Chondrocyte (in vitro differentiated cells): ENCODE results near the gene EVI2B. TPM values are rescaled to one million over a fixed set of nuclear protein-coding genes. Genes with fewer than 3 reads are reported as not detected.
"Not testable (repeated sequence)": the region's sequence is repeated elsewhere in the genome, so short reads cannot be mapped to it uniquely, and the experiment has no call there.

Experiments
- DNase-seq: peaks from one replicate; pipeline ENCODE4 v3.0.0; 2021; ENCODE audit warnings: mixed read lengths, low spot score
- H3K27ac Mint-ChIP-seq: one replicate; pipeline ENCODE4 v1.8.0; 2021; ENCODE audit warnings: mild to moderate bottlenecking, moderate library complexity, mixed read lengths; ENCODE audit not compliant: unreplicated experiment
- H3K27me3 Mint-ChIP-seq: 2 replicates; pipeline ENCODE4 v1.8.0; 2021; ENCODE audit warnings: low read depth, mixed read lengths
- H3K36me3 Mint-ChIP-seq: 2 replicates; pipeline ENCODE4 v1.8.0; 2021; ENCODE audit warnings: low read depth, mixed read lengths
- H3K4me1 Mint-ChIP-seq: 2 replicates; pipeline ENCODE4 v1.8.0; 2021; ENCODE audit warnings: low read depth, mild to moderate bottlenecking, mixed read lengths
- H3K4me3 Mint-ChIP-seq: one replicate; pipeline ENCODE4 v1.8.0; 2021; ENCODE audit warnings: mild to moderate bottlenecking, moderate library complexity, mixed read lengths; ENCODE audit not compliant: unreplicated experiment
- H3K9me3 Mint-ChIP-seq: 2 replicates; pipeline ENCODE4 v1.8.0; 2021; ENCODE audit warnings: low read depth, mixed read lengths
- CTCF ChIP-seq: fragments of 200-600 bp; sonication (generic); IDR thresholded peaks from 2 replicates; pipeline ENCODE4 v1.5.0; 2021; ENCODE audit warnings: antibody characterized with exemption, mild to moderate bottlenecking, moderate library complexity
- total RNA-seq: library from RNA; stranded (reverse); gene quantifications from 3 replicates; pipeline ENCODE4 v1.2.1, GENCODE V29; 2021

EVI2B gene
- total RNA-seq, 1 donor from 2014 or later, result not detected

GRCh38 chr17:31291820-31292219 lies 22.0 kb downstream of the EVI2B start:
- H3K4me3 Mint-ChIP-seq, result no peak overlapping the region
- H3K4me1 Mint-ChIP-seq, result peaks cover 22% of the 10 kb centered on the region
- H3K27me3 Mint-ChIP-seq, result no peaks in the 10 kb centered on the region
- DNase-seq, result no peak
- H3K27ac Mint-ChIP-seq, result no peak overlapping the region
- TF ChIP-seq CTCF, result no peak
- H3K36me3 Mint-ChIP-seq, result peaks cover 3% of the 10 kb centered on the region
- no peaks in the 10 kb centered on the region for H3K9me3 Mint-ChIP-seq

GRCh38 chr17:31289790-31290189 lies 24.1 kb downstream of the EVI2B start:
- TF ChIP-seq CTCF, result no peak
- H3K36me3 Mint-ChIP-seq, result peaks cover 1% of the 10 kb centered on the region
- H3K27ac Mint-ChIP-seq, result no peak overlapping the region
- H3K4me3 Mint-ChIP-seq, result no peak overlapping the region
- peaks cover 22% of the 10 kb centered on the region for H3K4me1 Mint-ChIP-seq
- no peaks in the 10 kb centered on the region for H3K27me3 Mint-ChIP-seq
- no peak for DNase-seq
- no peaks in the 10 kb centered on the region for H3K9me3 Mint-ChIP-seq

GRCh38 chr17:31287932-31288331 lies 25.9 kb downstream of the EVI2B start:
- not testable (repeated sequence) for H3K36me3 Mint-ChIP-seq, H3K27me3 Mint-ChIP-seq, H3K9me3 Mint-ChIP-seq, H3K4me3 Mint-ChIP-seq, DNase-seq, H3K27ac Mint-ChIP-seq
- H3K4me1 Mint-ChIP-seq, result peaks cover 14% of the 10 kb centered on the region

- H3K9me3 Mint-ChIP-seq, result no peaks in the 10 kb centered on the region
- TF ChIP-seq CTCF, result no peak
Measured at GRCh38 chr17:31286587-31286986, 27.3 kb downstream of the EVI2B start.

GRCh38 chr17:31283841-31284240 lies 30.0 kb downstream of the EVI2B start:
- TF ChIP-seq CTCF, result no peak
- H3K4me3 Mint-ChIP-seq, result no peak overlapping the region
- DNase-seq, result no peak
- no peaks in the 10 kb centered on the region for H3K27me3 Mint-ChIP-seq
- H3K9me3 Mint-ChIP-seq, result no peaks in the 10 kb centered on the region
- no peaks in the 10 kb centered on the region for H3K4me1 Mint-ChIP-seq
- H3K36me3 Mint-ChIP-seq, result peaks cover 5% of the 10 kb centered on the region
- no peak overlapping the region for H3K27ac Mint-ChIP-seq

More at GRCh38 chr17:31286587-31286986, 27.3 kb downstream of the EVI2B start:
- peaks cover 2% of the 10 kb centered on the region for H3K36me3 Mint-ChIP-seq
- peaks cover 11% of the 10 kb centered on the region for H3K4me1 Mint-ChIP-seq
- no peak overlapping the region for H3K4me3 Mint-ChIP-seq
- no peaks in the 10 kb centered on the region for H3K27me3 Mint-ChIP-seq
- no peak for DNase-seq
- no peak overlapping the region for H3K27ac Mint-ChIP-seq

- H3K27ac Mint-ChIP-seq, result no peak overlapping the region
- H3K36me3 Mint-ChIP-seq, result peaks cover 17% of the 10 kb centered on the region
- TF ChIP-seq CTCF, result no peak
- no peaks in the 10 kb centered on the region for H3K4me1 Mint-ChIP-seq
- H3K27me3 Mint-ChIP-seq, result no peaks in the 10 kb centered on the region
- H3K4me3 Mint-ChIP-seq, result no peak overlapping the region
- no peaks in the 10 kb centered on the region for H3K9me3 Mint-ChIP-seq
- DNase-seq, result no peak
Measured at GRCh38 chr17:31281061-31281460, 32.8 kb downstream of the EVI2B start.
